NB4 (cell line): ENCODE results near the gene MRPL18.

Experiments used
- CTCF ChIP-seq: IDR thresholded peaks from one replicate; pipeline ENCODE4 v1.5.1; 2012; ENCODE audit warnings: low read depth, low read length
- MYC ChIP-seq: IDR thresholded peaks from 2 replicates; pipeline ENCODE4 v1.6.1; 2011; ENCODE audit warnings: low read depth, low read length
- POLR2A ChIP-seq: IDR thresholded peaks from 2 replicates; pipeline ENCODE4 v1.6.1; 2011; ENCODE audit warnings: mild to moderate bottlenecking; ENCODE audit not compliant: insufficient read length; ENCODE audit errors: extremely low read depth

DNA sequence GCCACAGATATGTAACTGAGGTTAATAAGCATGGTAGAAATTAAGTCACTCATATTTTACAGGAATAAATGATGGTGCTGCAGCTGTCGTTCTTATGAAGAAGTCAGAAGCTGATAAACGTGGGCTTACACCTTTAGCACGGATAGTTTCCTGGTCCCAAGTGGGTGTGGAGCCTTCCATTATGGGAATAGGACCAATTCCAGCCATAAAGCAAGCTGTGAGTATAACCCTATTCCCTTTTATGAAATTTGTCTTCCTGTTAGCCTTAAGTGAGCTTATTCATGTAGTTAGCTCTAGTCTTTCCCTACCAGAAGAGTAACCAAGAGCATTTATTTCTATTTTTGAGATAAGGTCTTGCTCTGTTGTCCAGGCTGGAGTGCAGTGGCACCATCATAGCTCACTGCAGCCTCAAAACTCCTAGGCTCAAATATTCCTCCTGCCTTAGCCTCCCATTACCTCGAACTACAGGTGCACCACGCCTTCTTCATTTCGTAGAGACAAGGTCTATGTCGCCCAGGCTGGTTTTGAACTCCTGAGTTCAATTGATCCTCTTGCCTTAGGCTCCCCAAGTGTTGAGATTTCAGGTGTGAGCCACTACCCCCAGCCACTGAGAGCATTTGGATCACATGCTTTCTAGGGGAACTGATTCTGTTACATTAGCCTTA lies 12.9 kb upstream of the MRPL18 start:
- TF ChIP-seq POLR2A (no peak), CTCF (no peak), MYC (no peak)
